Astrocyte (in vitro differentiated cells and primary cell): ENCODE data around the gene NLRP9. TPM values are rescaled to one million over a fixed set of nuclear protein-coding genes. Genes with fewer than 3 reads are reported as not detected.
"Not testable (repeated sequence)": the region's sequence is repeated elsewhere in the genome, so short reads cannot be mapped to it uniquely, and the experiment has no call there.

Experiments
- DNase-seq: peaks from one replicate; pipeline ENCODE4 v3.0.0-alpha.2; 2010; ENCODE audit warnings: low read depth
- FAIRE-seq: peaks from 2 replicates; lab custom pipeline; 2011; peaks lifted over from hg19 to GRCh38; lab: Jason Lieb, UNC
- H2AFZ ChIP-seq: 2 replicates; pipeline ENCODE4 v1.6.0; 2012; ENCODE audit warnings: low read depth, low read length, inconsistent platforms
- H3K27ac ChIP-seq: 2 replicates; pipeline ENCODE4 v1.5.1; 2011; ENCODE audit warnings: low read depth, low read length, inconsistent platforms
- H3K27me3 ChIP-seq: 2 replicates; pipeline ENCODE4 v1.6.0; 2011; ENCODE audit warnings: low read length, inconsistent platforms; ENCODE audit not compliant: insufficient read depth
- H3K36me3 ChIP-seq: 2 replicates; pipeline ENCODE4 v1.5.1; 2011; ENCODE audit warnings: low read length, inconsistent platforms; ENCODE audit not compliant: insufficient read depth
- H3K4me1 ChIP-seq: 2 replicates; pipeline ENCODE4 v1.5.1; 2011; ENCODE audit warnings: low read length, inconsistent platforms; ENCODE audit not compliant: insufficient read depth
- H3K4me2 ChIP-seq: 2 replicates; pipeline ENCODE4 v1.6.0; 2012; ENCODE audit warnings: low read length, inconsistent platforms
- H3K4me3 ChIP-seq: 2 replicates; pipeline ENCODE4 v1.5.1; 2011; ENCODE audit warnings: low read depth, mild to moderate bottlenecking, low read length, inconsistent platforms; ENCODE audit not compliant: insufficient read depth
- H3K79me2 ChIP-seq: 2 replicates; pipeline ENCODE4 v1.6.0; 2012; ENCODE audit warnings: mild to moderate bottlenecking, low read length, inconsistent platforms; ENCODE audit not compliant: insufficient read depth
- H3K9ac ChIP-seq: 2 replicates; pipeline ENCODE4 v1.6.0; 2012; ENCODE audit warnings: mild to moderate bottlenecking, low read length, inconsistent platforms
- H3K9me3 ChIP-seq: 2 replicates; pipeline ENCODE4 v1.5.1; 2012; ENCODE audit warnings: low read depth, mild to moderate bottlenecking, low read length, inconsistent platforms; ENCODE audit not compliant: insufficient read depth
- H4K20me1 ChIP-seq: 2 replicates; pipeline ENCODE4 v1.6.0; 2012; ENCODE audit warnings: low read length, inconsistent platforms; ENCODE audit not compliant: insufficient read depth
- H3K27ac Mint-ChIP-seq: one replicate; pipeline ENCODE4 v1.8.0; 2021; ENCODE audit warnings: mild to moderate bottlenecking, mixed read lengths; ENCODE audit not compliant: unreplicated experiment
- H3K27me3 Mint-ChIP-seq: one replicate; pipeline ENCODE4 v1.8.0; 2021; ENCODE audit warnings: low read depth, mixed read lengths; ENCODE audit not compliant: unreplicated experiment
- H3K36me3 Mint-ChIP-seq: one replicate; pipeline ENCODE4 v1.8.0; 2021; ENCODE audit warnings: low read depth, mixed read lengths; ENCODE audit not compliant: unreplicated experiment
- H3K4me1 Mint-ChIP-seq: one replicate; pipeline ENCODE4 v1.8.0; 2021; ENCODE audit warnings: low read depth, mixed read lengths; ENCODE audit not compliant: unreplicated experiment
- H3K4me3 Mint-ChIP-seq: one replicate; pipeline ENCODE4 v1.8.0; 2021; ENCODE audit warnings: mild to moderate bottlenecking, moderate library complexity, mixed read lengths; ENCODE audit not compliant: unreplicated experiment
- H3K9me3 Mint-ChIP-seq: one replicate; pipeline ENCODE4 v1.8.0; 2021; ENCODE audit warnings: mild to moderate bottlenecking, mixed read lengths; ENCODE audit not compliant: unreplicated experiment
- EZH2 ChIP-seq: IDR thresholded peaks from 2 replicates; pipeline ENCODE4 v1.6.1; 2012; ENCODE audit warnings: mild to moderate bottlenecking, low read length, inconsistent platforms; ENCODE audit not compliant: insufficient read depth
- total RNA-seq: library from RNA; stranded (reverse); gene quantifications from 2 replicates; pipeline ENCODE4 v1.2.1, GENCODE V29; 2021
- TF ChIP-seq, protein P1 (sequence below): IDR thresholded peaks from 2 replicates; pipeline ENCODE4 v1.5.1; 2011; ENCODE audit warnings: low read depth, mild to moderate bottlenecking, inconsistent platforms, low read length, moderate library complexity; ENCODE audit not compliant: insufficient read depth

The NLRP9 gene
- total RNA-seq, 1 donor from 2014 or later, result not detected

DNA sequence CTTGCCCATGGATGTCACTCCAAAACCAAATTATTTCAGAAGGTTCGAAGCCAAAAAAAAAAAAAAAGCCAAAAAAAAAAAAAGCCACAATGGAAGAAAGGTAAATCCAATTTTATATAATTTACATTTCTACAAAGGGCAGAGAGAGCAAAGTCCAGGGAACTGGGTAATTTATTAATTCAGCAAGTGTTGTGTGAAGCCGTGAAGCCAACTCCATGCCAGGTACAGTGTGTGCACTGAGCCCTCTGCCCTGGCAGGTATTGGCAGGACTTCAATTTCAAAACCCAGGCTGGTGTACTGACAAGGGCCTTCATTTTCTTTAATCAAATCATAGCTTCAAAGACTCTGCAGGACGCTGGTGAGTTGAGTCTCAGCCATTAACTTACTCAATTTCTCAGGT lies 15.2 kb upstream of the NLRP9 start:
- no peaks in the 10 kb centered on the region for H3K9me3 ChIP-seq
- Mint-ChIP-seq H3K4me3 (no peak overlapping the region), H3K36me3 (no peaks in the 10 kb centered on the region), H3K27me3 (no peaks in the 10 kb centered on the region), H3K27ac (no peak overlapping the region), H3K4me1 (no peaks in the 10 kb centered on the region), H3K9me3 (peaks cover 18% of the 10 kb centered on the region)
- no peaks in the 10 kb centered on the region for H3K79me2 ChIP-seq
- no peak for TF ChIP-seq EZH2
- TF ChIP-seq, protein P1, sequence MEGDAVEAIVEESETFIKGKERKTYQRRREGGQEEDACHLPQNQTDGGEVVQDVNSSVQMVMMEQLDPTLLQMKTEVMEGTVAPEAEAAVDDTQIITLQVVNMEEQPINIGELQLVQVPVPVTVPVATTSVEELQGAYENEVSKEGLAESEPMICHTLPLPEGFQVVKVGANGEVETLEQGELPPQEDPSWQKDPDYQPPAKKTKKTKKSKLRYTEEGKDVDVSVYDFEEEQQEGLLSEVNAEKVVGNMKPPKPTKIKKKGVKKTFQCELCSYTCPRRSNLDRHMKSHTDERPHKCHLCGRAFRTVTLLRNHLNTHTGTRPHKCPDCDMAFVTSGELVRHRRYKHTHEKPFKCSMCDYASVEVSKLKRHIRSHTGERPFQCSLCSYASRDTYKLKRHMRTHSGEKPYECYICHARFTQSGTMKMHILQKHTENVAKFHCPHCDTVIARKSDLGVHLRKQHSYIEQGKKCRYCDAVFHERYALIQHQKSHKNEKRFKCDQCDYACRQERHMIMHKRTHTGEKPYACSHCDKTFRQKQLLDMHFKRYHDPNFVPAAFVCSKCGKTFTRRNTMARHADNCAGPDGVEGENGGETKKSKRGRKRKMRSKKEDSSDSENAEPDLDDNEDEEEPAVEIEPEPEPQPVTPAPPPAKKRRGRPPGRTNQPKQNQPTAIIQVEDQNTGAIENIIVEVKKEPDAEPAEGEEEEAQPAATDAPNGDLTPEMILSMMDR, result no peak
- H3K27ac ChIP-seq, result no peak overlapping the region
- H3K4me1 ChIP-seq, result no peaks in the 10 kb centered on the region
- no peak overlapping the region for H3K4me3 ChIP-seq
- H2AFZ ChIP-seq, result no peak overlapping the region
- no peaks in the 10 kb centered on the region for H3K27me3 ChIP-seq
- no peak for DNase-seq
- no peak overlapping the region for H3K9ac ChIP-seq
- no peaks in the 10 kb centered on the region for H3K36me3 ChIP-seq
- FAIRE-seq, result no peak
- no peak overlapping the region for H3K4me2 ChIP-seq
- no peaks in the 10 kb centered on the region for H4K20me1 ChIP-seq

DNA sequence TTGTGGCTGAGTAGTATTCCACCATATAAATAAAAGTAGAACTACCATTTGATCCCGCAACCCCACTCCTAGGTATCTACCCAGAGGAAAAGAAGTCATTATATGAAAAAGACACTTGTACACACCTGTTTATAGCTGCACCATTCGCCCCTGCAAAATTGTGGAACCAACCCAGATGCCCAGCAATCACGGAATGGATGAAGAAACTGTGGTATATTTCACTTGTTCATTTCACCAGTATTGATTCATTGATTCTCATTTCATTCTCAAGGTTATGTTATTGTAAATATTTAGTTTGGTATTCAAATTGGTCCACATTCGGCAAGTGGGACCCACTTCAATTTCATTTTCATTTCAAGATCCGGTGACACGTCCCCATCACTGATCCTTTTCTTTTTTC lies 12.5 kb upstream of the NLRP9 start:
- H3K4me2 ChIP-seq, result no peak overlapping the region
- H3K9ac ChIP-seq, result no peak overlapping the region
- H3K27ac ChIP-seq, result no peak overlapping the region
- H3K9me3 ChIP-seq, result no peaks in the 10 kb centered on the region
- DNase-seq (no peak), FAIRE-seq (no peak)
- no peak overlapping the region for H3K4me3 ChIP-seq
- Mint-ChIP-seq H3K4me3 (no peak overlapping the region), H3K9me3 (peaks cover 18% of the 10 kb centered on the region), H3K4me1 (no peaks in the 10 kb centered on the region), H3K36me3 (no peaks in the 10 kb centered on the region), H3K27me3 (no peaks in the 10 kb centered on the region), H3K27ac (no peak overlapping the region)
- no peaks in the 10 kb centered on the region for H4K20me1 ChIP-seq
- no peak overlapping the region for H2AFZ ChIP-seq
- H3K36me3 ChIP-seq, result no peaks in the 10 kb centered on the region
- H3K4me1 ChIP-seq, result no peaks in the 10 kb centered on the region
- H3K79me2 ChIP-seq, result no peaks in the 10 kb centered on the region
- TF ChIP-seq, protein P1, result no peak
- TF ChIP-seq EZH2, result no peak
- no peaks in the 10 kb centered on the region for H3K27me3 ChIP-seq

DNA sequence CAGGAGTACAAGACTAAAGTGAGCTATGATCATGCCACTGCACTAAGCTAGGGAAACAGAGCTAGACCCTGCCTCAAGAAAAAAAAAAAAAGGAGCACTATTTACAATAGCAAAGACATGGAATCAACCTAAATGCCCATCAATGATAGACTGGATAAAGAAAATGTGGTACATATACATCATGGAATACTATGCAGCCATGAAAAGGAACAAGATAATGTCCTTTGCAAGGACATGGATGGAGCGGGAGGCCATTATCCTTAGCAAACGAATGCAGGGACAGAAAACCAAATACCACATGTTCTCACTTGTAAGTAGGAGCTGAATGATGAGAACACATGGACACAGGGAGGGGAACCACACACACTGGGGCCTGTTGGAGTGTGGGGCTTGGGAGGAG lies 7.8 kb downstream of the NLRP9 start:
- not testable (repeated sequence) for H3K4me1 ChIP-seq, H2AFZ ChIP-seq, H3K79me2 ChIP-seq, H3K27ac Mint-ChIP-seq, H3K9ac ChIP-seq, H3K4me3 ChIP-seq, H3K27ac ChIP-seq, H3K9me3 ChIP-seq, FAIRE-seq, H3K36me3 ChIP-seq, H3K4me1 Mint-ChIP-seq, H3K4me3 Mint-ChIP-seq, H3K27me3 Mint-ChIP-seq, H3K27me3 ChIP-seq, H3K4me2 ChIP-seq, DNase-seq, H4K20me1 ChIP-seq, H3K36me3 Mint-ChIP-seq
- peaks cover 12% of the 10 kb centered on the region for H3K9me3 Mint-ChIP-seq
